Neuronal stem cell (in vitro differentiated cells): ENCODE data around the gene VPS13D.

Experiments
- DNase-seq: peaks from one replicate; pipeline ENCODE4 v3.0.0-alpha.2; 2013; ENCODE audit warnings: low spot score
- H2AFZ ChIP-seq: one replicate; pipeline ENCODE4 v1.6.1; 2013; ENCODE audit warnings: mild to moderate bottlenecking, low read length, inconsistent platforms
- H2AK5ac ChIP-seq: 2 replicates; pipeline ENCODE4 v1.6.1; 2013; ENCODE audit warnings: low read depth, mild to moderate bottlenecking, inconsistent platforms, low read length, moderate library complexity, mixed read lengths
- H2BK120ac ChIP-seq: 2 replicates; pipeline ENCODE4 v1.6.1; 2013; ENCODE audit warnings: low read depth, mild to moderate bottlenecking, inconsistent platforms, low read length, moderate library complexity, mixed read lengths
- H2BK12ac ChIP-seq: one replicate; pipeline ENCODE4 v1.6.1; 2013; ENCODE audit warnings: low read length, inconsistent platforms
- H2BK15ac ChIP-seq: 2 replicates; pipeline ENCODE4 v1.6.1; 2013; ENCODE audit warnings: mild to moderate bottlenecking, low read length, inconsistent platforms, mixed read lengths
- H2BK5ac ChIP-seq: one replicate; pipeline ENCODE4 v1.6.1; 2013; ENCODE audit warnings: inconsistent platforms, mild to moderate bottlenecking, low read length, moderate library complexity
- H3K14ac ChIP-seq: one replicate; pipeline ENCODE4 v1.6.1; 2013; ENCODE audit warnings: low read length, inconsistent platforms
- H3K18ac ChIP-seq: 2 replicates; pipeline ENCODE4 v1.6.1; 2013; ENCODE audit warnings: low read length, inconsistent platforms
- H3K23ac ChIP-seq: 2 replicates; pipeline ENCODE4 v1.6.1; 2013; ENCODE audit warnings: low read depth, mild to moderate bottlenecking, mixed read lengths, low read length, inconsistent platforms; ENCODE audit not compliant: poor library complexity
- H3K27ac ChIP-seq: replicated peaks from 3 replicates; pipeline ENCODE4 v1.5.1; 2013; ENCODE audit warnings: low read length, inconsistent platforms
- H3K27me3 ChIP-seq, 3 experiments: 2 replicates each; pipeline ENCODE4 v1.6.1; 2013; ENCODE audit warnings: low read length in 3 of 3, mild to moderate bottlenecking in 2 of 3, inconsistent platforms in 1 of 3, low read depth in 1 of 3, mixed read lengths in 1 of 3, moderate library complexity in 1 of 3; ENCODE audit not compliant: control insufficient read depth in 3 of 3, insufficient read depth in 3 of 3
- H3K36me3 ChIP-seq, 2 donors: replicated peaks in 1 of 2; 2 replicates each; pipeline ENCODE4 v1.6.1; 2013; ENCODE audit warnings: low read length in 2 of 2; ENCODE audit not compliant: control insufficient read depth in 2 of 2, insufficient read depth in 2 of 2
- H3K4ac ChIP-seq: 2 replicates; pipeline ENCODE4 v1.6.1; 2013; ENCODE audit warnings: inconsistent platforms, mild to moderate bottlenecking, low read length, moderate library complexity
- H3K4me1 ChIP-seq, 2 donors: 1 replicate in 1 of 2; 2 replicates in 1 of 2; pipeline ENCODE4 v1.6.1; 2013; ENCODE audit warnings: low read length in 2 of 2, low read depth in 1 of 2; ENCODE audit not compliant: control insufficient read depth in 2 of 2, insufficient read depth in 1 of 2
- H3K4me2 ChIP-seq: one replicate; pipeline ENCODE4 v1.6.1; 2013; ENCODE audit warnings: mild to moderate bottlenecking, low read length, inconsistent platforms; ENCODE audit not compliant: insufficient read depth, poor library complexity, severe bottlenecking
- H3K4me3 ChIP-seq, 2 donors: 2 replicates each; pipeline ENCODE4 v1.5.1; 2013; ENCODE audit warnings: low read length in 2 of 2, mild to moderate bottlenecking in 2 of 2, inconsistent platforms in 1 of 2, moderate library complexity in 1 of 2
- H3K79me1 ChIP-seq: one replicate; pipeline ENCODE4 v1.6.1; 2013; ENCODE audit warnings: low read depth, mild to moderate bottlenecking, inconsistent platforms, low read length, moderate library complexity
- H3K9ac ChIP-seq: one replicate; pipeline ENCODE4 v1.6.1; 2013; ENCODE audit warnings: mild to moderate bottlenecking, low read depth, low read length, inconsistent platforms; ENCODE audit not compliant: poor library complexity
- H3K9me3 ChIP-seq, 2 donors: replicated peaks in 1 of 2; 2 replicates each; pipeline versions ENCODE3 to v1.6.1; 2013; ENCODE audit warnings: low read length in 2 of 2, mild to moderate bottlenecking in 2 of 2, inconsistent platforms in 1 of 2, low read depth in 1 of 2, mixed read lengths in 1 of 2, moderate library complexity in 1 of 2; ENCODE audit not compliant: control insufficient read depth in 2 of 2, insufficient read depth in 1 of 2
- H4K8ac ChIP-seq: one replicate; pipeline ENCODE4 v1.6.1; 2013; ENCODE audit warnings: low read depth, mild to moderate bottlenecking, inconsistent platforms, low read length, moderate library complexity
- H4K91ac ChIP-seq: one replicate; pipeline ENCODE4 v1.6.1; 2013; ENCODE audit warnings: low read length, low read depth, mild to moderate bottlenecking, inconsistent platforms; ENCODE audit not compliant: poor library complexity
- WGBS, 2 donors: extraction: QIAGEN DNeasy Blood & Tissue Kit; methylation state at CpG; one replicate each; pipeline ENCODE4 v1.1.7; 2013; ENCODE audit warnings: missing lambda C conversion rate in 2 of 2, mixed read lengths in 1 of 2; ENCODE audit not compliant: insufficient read length in 2 of 2, insufficient replicate concordance in 1 of 2; ENCODE audit errors: extremely low coverage in 2 of 2; 5-methylcytosine and 5-hydroxymethylcytosine counted together

Gene VPS13D

DNA sequence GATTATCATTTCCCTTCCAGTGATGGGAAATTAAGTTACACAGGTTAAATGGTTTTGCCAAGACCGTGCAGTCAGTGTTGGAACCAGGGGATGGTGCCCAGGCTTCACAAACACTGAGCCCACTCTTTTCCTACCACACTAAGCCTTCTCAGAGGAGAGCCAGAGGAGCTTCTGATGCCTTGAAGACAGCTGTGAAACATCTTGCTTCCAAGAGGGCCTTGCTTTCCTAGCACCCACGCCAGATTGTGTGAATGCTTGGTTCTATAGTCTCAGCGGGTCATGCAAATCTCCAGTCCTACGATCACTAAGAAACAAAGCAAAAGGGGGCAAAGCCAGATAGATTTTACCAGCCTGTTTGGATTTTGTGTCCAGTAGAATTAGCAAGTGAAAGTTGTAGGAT, 200.7 kb downstream of the VPS13D start:
- WGBS, 2 donors, result no CpG with 5 or more reads among the region's 4 CpGs
- Histone ChIP-seq H2AFZ (no peak overlapping the region), H3K9me3 (no peaks in the 10 kb centered on the region), H3K27ac (no peak overlapping the region), H4K91ac (no peak overlapping the region), H3K9ac (no peak overlapping the region), H4K8ac (no peak overlapping the region), H3K4me3 (no peak overlapping the region), H3K27me3 (no peaks in the 10 kb centered on the region), H3K4me2 (no peak overlapping the region), H3K4ac (no peak overlapping the region), H2BK5ac (no peak overlapping the region), H2AK5ac (no peak overlapping the region), H2BK120ac (no peak overlapping the region), H2BK15ac (no peak overlapping the region), H3K4me1 (peaks cover 13 to 21% of the 10 kb centered on the region in 2 donors), H3K23ac (no peak overlapping the region), H3K36me3 (no peaks in the 10 kb centered on the region), H3K18ac (peak overlapping the region; percentile 15), H3K79me1 (peaks cover 2% of the 10 kb centered on the region), H3K14ac (no peak overlapping the region), H2BK12ac (no peak overlapping the region)
- DNase-seq, result no peak

DNA sequence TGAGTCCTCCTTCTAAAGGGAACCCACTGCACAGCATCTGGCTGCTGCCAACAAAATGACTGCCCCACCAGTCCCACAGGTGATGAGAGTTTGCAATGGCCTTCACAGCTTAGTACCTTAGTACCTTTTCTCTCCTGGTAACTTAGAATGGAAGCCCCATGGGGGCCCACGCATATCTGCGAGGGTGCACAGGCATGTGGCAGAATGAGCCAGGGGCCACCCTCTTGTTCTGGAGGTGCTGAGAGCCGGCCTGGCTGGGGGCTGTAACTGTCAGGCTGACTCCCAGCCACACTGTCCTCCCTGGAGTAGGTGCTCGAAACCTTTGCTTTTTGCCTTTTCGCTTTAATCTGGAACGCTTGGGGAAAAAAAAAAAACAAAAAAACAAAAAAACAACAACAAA, 203.1 kb downstream of the VPS13D start:
- no peak overlapping the region for H3K27ac ChIP-seq

GRCh38 chr1:12433323-12434053, 203.7 kb downstream of the VPS13D start:
- H3K4me3 ChIP-seq, result no peak overlapping the region
- no peak overlapping the region for H2BK120ac ChIP-seq
- peaks cover 3 to 6% of the 10 kb centered on the region in 2 donors for H3K9me3 ChIP-seq
- H2AK5ac ChIP-seq, result no peak overlapping the region
- no CpG with 5 or more reads among the region's 12 CpGs for WGBS, 2 donors
- H2BK5ac ChIP-seq, result no peak overlapping the region
- H3K14ac ChIP-seq, result no peak overlapping the region
- peaks cover 19 to 20% of the 10 kb centered on the region in 2 donors for H3K4me1 ChIP-seq
- no peak overlapping the region for H4K91ac ChIP-seq
- DNase-seq, result peak; percentile 56
- no peaks in the 10 kb centered on the region for H3K27me3 ChIP-seq
- H2BK12ac ChIP-seq, result no peak overlapping the region
- H3K4me2 ChIP-seq, result no peak overlapping the region
- no peak overlapping the region for H3K9ac ChIP-seq
- H3K18ac ChIP-seq, result no peak overlapping the region
- no peak overlapping the region for H3K4ac ChIP-seq
- H4K8ac ChIP-seq, result no peak overlapping the region
- H3K36me3 ChIP-seq, result no peaks in the 10 kb centered on the region
- peaks cover 2% of the 10 kb centered on the region for H3K79me1 ChIP-seq
- H2AFZ ChIP-seq, result no peak overlapping the region
- no peak overlapping the region for H2BK15ac ChIP-seq
- H3K23ac ChIP-seq, result no peak overlapping the region
- no peak overlapping the region for H3K27ac ChIP-seq

More for the DNA sequence above, 203.1 kb downstream of the VPS13D start:
- Histone ChIP-seq H3K4me1 (peaks cover 21 to 23% of the 10 kb centered on the region in 2 donors), H4K8ac (no peak overlapping the region), H3K27me3 (no peaks in the 10 kb centered on the region), H3K9me3 (peaks cover 1 to 2% of the 10 kb centered on the region in 2 donors), H3K9ac (no peak overlapping the region), H3K23ac (no peak overlapping the region), H3K79me1 (peaks cover 2% of the 10 kb centered on the region), H2BK12ac (no peak overlapping the region), H3K14ac (no peak overlapping the region), H2BK5ac (no peak overlapping the region), H2AFZ (no peak overlapping the region), H3K36me3 (no peaks in the 10 kb centered on the region), H3K4ac (no peak overlapping the region), H3K18ac (no peak overlapping the region), H2AK5ac (peak overlapping the region; percentile 22), H3K4me2 (no peak overlapping the region), H2BK120ac (no peak overlapping the region), H3K4me3 (no peak overlapping the region), H4K91ac (no peak overlapping the region), H2BK15ac (no peak overlapping the region)
- DNase-seq, result no peak
- no CpG with 5 or more reads among the region's 6 CpGs for WGBS, 2 donors

- Histone ChIP-seq H3K9me3 (peaks cover 3 to 6% of the 10 kb centered on the region in 2 donors), H4K91ac (no peak overlapping the region), H3K36me3 (no peaks in the 10 kb centered on the region), H3K4me2 (no peak overlapping the region), H2AFZ (no peak overlapping the region), H3K27me3 (no peaks in the 10 kb centered on the region), H2BK5ac (no peak overlapping the region), H3K4me3 (no peak overlapping the region), H3K79me1 (peaks cover 2% of the 10 kb centered on the region), H3K4me1 (peaks cover 16 to 18% of the 10 kb centered on the region in 2 donors), H3K23ac (no peak overlapping the region), H3K27ac (no peak overlapping the region), H3K4ac (no peak overlapping the region), H3K14ac (no peak overlapping the region), H3K9ac (no peak overlapping the region), H4K8ac (no peak overlapping the region), H2BK120ac (no peak overlapping the region), H2BK12ac (no peak overlapping the region), H2BK15ac (no peak overlapping the region), H2AK5ac (no peak overlapping the region), H3K18ac (no peak overlapping the region)
- no peak for DNase-seq
- no CpG with 5 or more reads among the region's 5 CpGs for WGBS, 2 donors
Observed at GRCh38 chr1:12434174-12434573, 204.3 kb downstream of the VPS13D start.
